AG04449 (cell line): Measurements from ENCODE around the gene BBS12.

ENCODE experiments used
- CTCF ChIA-PET: fragments of 350-600 bp; formaldehyde crosslinking; extraction: SDS; loops from one replicate; lab custom pipeline; 2021; ENCODE audit warnings: antibody characterized with exemption; lab: Yijun Ruan, JAX
- POLR2A ChIA-PET: fragments of 400-600, 350-600 bp; formaldehyde crosslinking; extraction: SDS; loops from one replicate; lab custom pipeline; 2020; ENCODE audit warnings: antibody characterized with exemption, inconsistent platforms; lab: Yijun Ruan, JAX
- DNase-seq: peaks from one replicate; pipeline ENCODE4 v3.0.0-alpha.2; 2010; ENCODE audit warnings: low read depth, low spot score
- H3K4me3 ChIP-seq: 2 replicates; pipeline ENCODE4 v1.5.1; 2011; ENCODE audit warnings: low read depth, mild to moderate bottlenecking, control low read depth, low read length
- CTCF ChIP-seq: IDR thresholded peaks from one replicate; pipeline ENCODE4 v1.5.1; 2011; ENCODE audit warnings: mild to moderate bottlenecking, moderate library complexity, low read length, control low read depth, inconsistent platforms; ENCODE audit not compliant: insufficient read depth; ENCODE audit errors: missing control alignments

BBS12 gene

GRCh38 chr4:122702939-122703338 lies 29.6 kb upstream of the BBS12 start:
- no peak for TF ChIP-seq CTCF
- DNase-seq, result no peak
- POLR2A ChIA-PET, result interaction anchor here (0.7 kb wide), 1 partner anchor 329 kb away, joined by 3 read pairs; no protein-coding TSS in a partner anchor
- CTCF ChIA-PET, result interaction anchor here (0.9 kb wide), 1 partner anchor 14 kb away, joined by 3 read pairs; no protein-coding TSS in a partner anchor
- H3K4me3 ChIP-seq, result no peak overlapping the region

- H3K4me3 ChIP-seq, result no peak overlapping the region
- ChIA-PET CTCF (interaction anchor here (1.4 to 2.1 kb wide), 4 partner anchors 10 to 126 kb away, joined by 3 to 30 read pairs (median 4); no protein-coding TSS in a partner anchor), POLR2A (interaction anchor here (0.7 kb wide), 1 partner anchor 328 kb away, joined by 3 read pairs; no protein-coding TSS in a partner anchor)
- TF ChIP-seq CTCF, result no peak
- DNase-seq, result no peak
Observed at GRCh38 chr4:122703868-122704267, 28.6 kb upstream of the BBS12 start.

- POLR2A ChIA-PET, result no interaction called here
- TF ChIP-seq CTCF, result no peak
- CTCF ChIA-PET, result interaction anchor here (0.9 to 2.1 kb wide), 7 partner anchors 11 to 225 kb away, joined by 3 to 30 read pairs (median 4); no protein-coding TSS in a partner anchor
- DNase-seq, result no peak
- no peak overlapping the region for H3K4me3 ChIP-seq
Observed at GRCh38 chr4:122705009-122705408, 27.5 kb upstream of the BBS12 start.

- H3K4me3 ChIP-seq, result no peak overlapping the region
- no peak for TF ChIP-seq CTCF
- ChIA-PET CTCF (interaction anchor here (0.9 to 2.1 kb wide), 5 partner anchors 10 to 225 kb away, joined by 3 to 30 read pairs (median 4); no protein-coding TSS in a partner anchor), POLR2A (no interaction called here)
- DNase-seq, result no peak
Observed at GRCh38 chr4:122705547-122706117, 26.9 kb upstream of the BBS12 start.

GRCh38 chr4:122706511-122706910 lies 26.0 kb upstream of the BBS12 start:
- no peak overlapping the region for H3K4me3 ChIP-seq
- ChIA-PET CTCF (interaction anchor here (0.7 to 3.3 kb wide), 2 partner anchors 11 to 46 kb away, joined by 4 to 14 read pairs; no protein-coding TSS in a partner anchor), POLR2A (no interaction called here)
- no peak for DNase-seq
- no peak for TF ChIP-seq CTCF

- ChIA-PET CTCF (interaction anchor here (1.1 to 3.3 kb wide), 2 partner anchors 10 to 11 kb away, joined by 4 to 14 read pairs; no protein-coding TSS in a partner anchor), POLR2A (no interaction called here)
- no peak overlapping the region for H3K4me3 ChIP-seq
- TF ChIP-seq CTCF, result no peak
- no peak for DNase-seq
Observed at GRCh38 chr4:122707497-122707896, 25.0 kb upstream of the BBS12 start.
